OCI-LY1 (cell line): ENCODE results near the gene TRABD2B.

Experiments used
- CTCF ChIP-seq: fragments of 200-600 bp; sonication (generic), shearing (Covaris generic); IDR thresholded peaks from 2 replicates; pipeline ENCODE4 v1.5.1; 2017; ENCODE audit warnings: mild to moderate bottlenecking, antibody characterized with exemption, low read length, moderate library complexity, mixed read lengths
- EZH2 ChIP-seq: fragments of 200-600 bp; sonication (generic), shearing (Covaris generic); IDR thresholded peaks from 2 replicates; pipeline ENCODE4 v1.8.0; 2017; ENCODE audit warnings: borderline replicate concordance, mixed run types, mild to moderate bottlenecking, antibody characterized with exemption, low read length, moderate library complexity, mixed read lengths

- TF ChIP-seq CTCF (no peak), EZH2 (no peak)
Observed at GRCh38 chr1:48030696-48031365, 33.6 kb upstream of the TRABD2B start.
